HG03432 (cell line): ENCODE measurements around the gene TRNAU1AP.
"Not testable (repeated sequence)": the region's sequence is repeated elsewhere in the genome, so short reads cannot be mapped to it uniquely, and the experiment has no call there.

ENCODE experiments used
- ATAC-seq: cut with Tn5 transposase; IDR thresholded peaks from one replicate; pipeline ENCODE4 v1.9.1; 2021; ENCODE audit warnings: mild to moderate bottlenecking, moderate library complexity; ENCODE audit not compliant: unreplicated experiment

The TRNAU1AP gene

GRCh38 chr1:28521502-28522164 is 31.3 kb upstream of the TRNAU1AP start:
- no peak for ATAC-seq

DNA sequence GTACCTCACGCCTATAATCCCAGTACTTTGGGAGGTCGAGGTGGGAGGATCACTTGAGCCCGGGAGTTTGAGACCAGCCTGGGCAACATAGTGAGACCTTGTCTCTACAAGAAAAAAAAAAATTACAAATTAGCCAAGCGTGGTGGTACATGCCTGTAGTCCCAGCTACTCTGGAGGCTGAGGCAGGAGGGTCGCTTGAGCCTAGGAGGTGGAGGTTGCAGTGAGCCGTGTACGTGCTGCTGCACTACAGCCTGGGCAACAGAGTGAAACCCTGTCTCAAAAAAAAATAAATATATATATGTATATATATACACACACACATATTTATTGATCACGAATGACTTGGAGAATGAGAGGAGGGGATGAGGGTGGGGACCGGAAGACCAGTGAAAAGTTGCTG is 30.3 kb upstream of the TRNAU1AP start:
- ATAC-seq, result not testable (repeated sequence)

DNA sequence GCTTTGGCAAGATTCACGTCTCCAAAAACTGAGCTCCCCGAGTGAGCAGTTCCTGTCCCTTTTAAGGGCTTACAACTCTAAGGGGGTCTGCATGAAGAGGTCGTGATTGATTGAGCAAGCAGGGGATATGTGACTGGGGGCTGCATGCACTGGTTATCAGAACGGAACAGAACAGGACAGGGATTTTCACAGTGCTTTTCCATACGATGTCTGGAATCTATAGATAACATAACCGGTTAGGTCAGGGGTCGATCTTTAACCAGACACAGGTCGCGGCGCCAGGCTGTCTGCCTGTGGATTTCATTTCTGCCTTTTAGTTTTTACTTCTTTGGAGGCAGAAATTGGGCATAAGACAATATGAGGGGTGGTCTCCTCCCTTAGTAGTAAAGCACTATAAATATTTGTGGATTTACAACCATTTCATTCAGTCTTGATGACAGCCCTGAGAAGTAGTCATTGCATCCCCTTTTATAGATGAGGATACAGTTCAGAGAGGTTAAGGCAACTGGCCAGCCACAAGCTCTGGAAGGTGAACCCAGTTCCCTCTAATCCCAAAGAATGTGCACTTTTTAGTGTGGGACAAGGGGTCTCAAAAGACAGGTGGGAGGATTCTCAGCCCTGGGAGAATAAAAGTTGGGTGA is 27.8 kb upstream of the TRNAU1AP start:
- ATAC-seq, result not testable (repeated sequence)

GRCh38 chr1:28526886-28527285 is 26.0 kb upstream of the TRNAU1AP start:
- no peak for ATAC-seq

- no peak for ATAC-seq
Measured at GRCh38 chr1:28530456-28530855, 22.4 kb upstream of the TRNAU1AP start.

GRCh38 chr1:28534671-28535070 is 18.2 kb upstream of the TRNAU1AP start:
- ATAC-seq, result no peak

DNA sequence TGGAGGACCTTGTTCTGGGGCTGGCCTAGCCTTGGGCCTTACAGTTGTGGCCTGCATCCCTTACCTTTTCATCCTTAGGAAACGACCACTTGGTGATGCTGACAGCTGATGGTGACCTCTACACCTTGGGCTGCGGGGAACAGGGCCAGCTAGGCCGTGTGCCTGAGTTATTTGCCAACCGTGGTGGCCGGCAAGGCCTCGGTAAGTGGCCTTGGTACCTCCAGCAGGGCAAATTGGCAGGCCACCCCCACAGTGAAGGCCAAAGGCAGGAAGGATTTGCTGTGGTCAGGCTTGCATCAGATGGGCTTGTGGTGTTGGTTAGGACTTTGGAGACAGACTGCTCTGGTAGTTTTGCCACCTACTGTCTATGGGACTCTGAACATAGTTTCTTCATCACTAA is 17.7 kb upstream of the TRNAU1AP start:
- no peak for ATAC-seq

DNA sequence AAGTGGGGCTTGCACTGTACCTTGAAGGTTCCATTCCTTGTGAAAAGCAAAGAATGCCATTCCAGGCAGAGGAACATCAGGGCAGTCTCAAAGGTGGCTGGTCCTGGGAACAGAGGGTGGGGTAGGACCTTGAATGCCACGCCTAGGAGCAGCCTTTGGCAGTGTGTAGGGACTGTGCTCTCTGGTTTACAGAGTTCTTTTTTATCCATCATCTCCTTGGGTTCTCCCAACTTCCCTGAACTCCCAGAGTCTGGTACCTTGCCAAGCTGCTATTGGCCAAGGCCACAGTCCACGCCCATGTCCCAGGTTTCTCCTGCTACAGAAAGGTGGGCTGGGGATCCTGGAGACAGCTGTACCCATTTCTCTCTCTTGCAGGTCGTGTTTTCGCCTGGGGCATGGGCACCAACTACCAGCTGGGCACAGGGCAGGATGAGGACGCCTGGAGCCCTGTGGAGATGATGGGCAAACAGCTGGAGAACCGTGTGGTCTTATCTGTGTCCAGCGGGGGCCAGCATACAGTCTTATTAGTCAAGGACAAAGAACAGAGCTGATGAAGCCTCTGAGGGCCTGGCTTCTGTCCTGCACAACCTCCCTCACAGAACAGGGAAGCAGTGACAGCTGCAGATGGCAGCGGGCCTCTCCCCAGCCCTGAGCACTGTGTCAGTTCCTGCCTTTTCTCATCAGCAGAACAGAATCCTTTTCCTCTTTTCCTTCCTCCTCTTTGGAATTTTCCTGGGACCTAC is 15.3 kb upstream of the TRNAU1AP start:
- no peak for ATAC-seq

- no peak for ATAC-seq
Measured at GRCh38 chr1:28538286-28538685, 14.6 kb upstream of the TRNAU1AP start.

- no peak for ATAC-seq
Measured at GRCh38 chr1:28540651-28541050, 12.2 kb upstream of the TRNAU1AP start.

DNA sequence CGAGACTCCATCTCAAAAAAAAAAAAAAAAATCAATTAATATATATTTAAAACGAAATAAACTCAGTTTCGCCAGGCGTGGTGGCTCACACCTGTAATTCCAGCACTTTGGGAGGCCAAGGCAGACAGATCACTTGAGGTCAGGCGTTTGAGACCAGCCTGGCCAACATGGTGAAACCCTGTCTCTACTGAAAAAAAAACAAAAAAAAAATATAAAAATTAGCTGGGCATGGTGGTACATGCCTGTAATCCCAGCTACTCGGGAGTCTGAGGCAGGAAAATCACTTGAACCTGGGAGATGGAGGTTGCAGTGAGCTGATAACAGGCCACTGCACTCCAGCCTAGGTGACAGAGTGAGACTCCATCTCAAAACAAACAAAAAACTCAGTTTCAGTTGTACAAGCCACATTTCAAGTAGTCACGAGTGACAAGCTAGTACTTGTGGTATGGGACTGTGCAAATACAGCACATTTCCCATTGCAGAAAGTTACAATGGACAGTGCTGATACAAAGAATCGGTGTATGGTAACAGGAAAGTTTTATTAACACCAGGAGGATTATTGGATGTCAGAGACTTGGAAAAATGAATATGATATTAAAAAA is 11.4 kb upstream of the TRNAU1AP start:
- ATAC-seq, result not testable (repeated sequence)

- ATAC-seq, result no peak
Measured at GRCh38 chr1:28545246-28545628, 7.6 kb upstream of the TRNAU1AP start.

DNA sequence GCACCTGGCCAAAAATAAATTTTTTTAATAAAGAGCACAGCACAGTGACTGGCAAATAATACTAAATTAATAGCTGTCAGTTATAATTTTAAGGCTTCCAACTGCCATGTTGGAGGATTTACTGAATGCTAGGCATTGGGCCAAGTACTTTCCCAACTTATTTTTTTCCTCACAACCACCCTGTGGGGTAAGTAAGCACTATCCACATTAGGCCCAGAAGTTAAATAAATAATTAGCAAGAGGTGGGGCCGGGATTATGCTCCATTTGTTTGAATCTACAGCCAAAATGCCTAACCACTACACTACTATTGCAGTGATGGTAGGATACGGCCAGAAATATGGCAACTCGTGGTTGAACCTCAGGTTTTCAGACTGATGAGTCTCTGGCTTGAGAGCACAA is 4.6 kb upstream of the TRNAU1AP start:
- ATAC-seq, result no peak

DNA sequence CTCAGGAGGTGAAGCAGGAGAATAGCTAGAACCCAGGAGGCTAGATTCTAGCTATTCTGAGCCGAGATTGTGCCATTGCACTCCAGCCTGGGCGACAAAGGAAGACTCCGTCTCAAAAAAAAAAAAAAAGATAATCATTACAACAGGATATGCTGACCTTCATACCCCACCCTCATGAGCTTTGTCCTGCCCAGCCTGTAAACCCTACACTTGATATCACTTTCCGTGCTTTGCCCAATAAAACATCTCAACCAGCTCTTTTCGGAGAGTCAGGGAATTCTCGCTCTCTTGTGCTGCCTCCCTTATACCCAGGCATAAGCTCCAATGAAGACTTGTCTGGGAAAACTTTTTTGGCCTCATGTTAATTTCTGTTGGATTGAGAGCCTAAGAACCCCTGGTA is 1.5 kb upstream of the TRNAU1AP start:
- ATAC-seq, result no peak

- no peak for ATAC-seq
Measured at GRCh38 chr1:28560886-28561285, 8.0 kb downstream of the TRNAU1AP start.

DNA sequence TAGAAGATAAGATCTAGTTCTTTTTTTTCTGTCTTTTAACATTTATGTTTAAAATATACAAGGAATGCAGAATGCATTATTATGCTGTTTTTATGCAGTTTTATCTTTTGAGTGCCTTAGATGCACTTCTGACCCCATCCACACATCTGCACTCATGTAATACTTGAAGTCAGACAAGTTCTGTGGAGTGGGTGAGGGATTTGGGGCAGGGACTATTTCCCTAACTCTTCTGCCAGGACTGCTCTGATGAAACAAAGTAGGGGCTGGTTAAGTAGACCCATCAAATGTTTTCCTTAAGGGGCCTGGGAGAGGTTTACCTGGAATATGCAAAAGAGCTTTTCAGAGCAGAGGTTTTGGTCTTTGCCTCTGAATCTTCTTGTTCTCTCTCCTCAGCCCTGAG is 11.4 kb downstream of the TRNAU1AP start:
- no peak for ATAC-seq

DNA sequence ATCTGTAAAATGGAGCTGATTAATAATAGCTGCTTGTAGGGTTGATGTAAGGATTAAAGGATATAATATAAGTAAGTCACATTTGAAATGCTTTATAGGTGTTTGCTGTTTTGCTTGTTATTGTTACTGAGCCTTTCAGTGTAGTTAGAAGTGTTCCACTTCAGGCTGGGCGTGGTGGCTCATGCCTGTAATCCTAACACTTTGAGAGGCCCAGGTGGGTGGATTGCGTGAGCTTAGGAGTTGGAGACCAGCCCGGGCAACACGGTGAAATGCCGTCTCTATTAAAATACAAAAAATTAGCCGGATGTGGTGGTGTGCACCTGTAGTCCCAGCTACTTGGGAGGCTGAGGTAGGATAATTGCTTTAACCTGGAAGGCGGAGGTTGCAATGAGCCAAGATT is 12.2 kb downstream of the TRNAU1AP start:
- no peak for ATAC-seq

DNA sequence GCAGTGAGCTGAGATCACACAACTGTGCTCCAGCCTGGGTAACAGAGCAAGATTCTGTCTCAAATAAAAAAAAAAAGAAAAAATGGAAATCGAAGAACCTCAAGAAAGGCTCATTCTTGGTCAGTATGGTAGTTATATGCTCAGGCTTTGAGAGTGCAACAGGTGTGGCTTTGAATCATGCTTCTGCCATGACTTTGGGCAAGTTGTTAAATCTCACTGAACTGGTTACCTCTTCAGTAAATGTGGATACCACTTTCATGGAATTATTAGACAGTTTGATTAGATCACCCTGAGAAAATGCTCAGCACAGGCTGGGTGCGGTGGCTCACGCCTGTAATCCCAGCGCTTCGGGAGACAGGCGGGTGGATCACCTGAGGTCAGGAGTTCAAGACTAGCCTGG is 12.8 kb downstream of the TRNAU1AP start:
- no peak for ATAC-seq

GRCh38 chr1:28566931-28567330 is 14.0 kb downstream of the TRNAU1AP start:
- ATAC-seq, result no peak

DNA sequence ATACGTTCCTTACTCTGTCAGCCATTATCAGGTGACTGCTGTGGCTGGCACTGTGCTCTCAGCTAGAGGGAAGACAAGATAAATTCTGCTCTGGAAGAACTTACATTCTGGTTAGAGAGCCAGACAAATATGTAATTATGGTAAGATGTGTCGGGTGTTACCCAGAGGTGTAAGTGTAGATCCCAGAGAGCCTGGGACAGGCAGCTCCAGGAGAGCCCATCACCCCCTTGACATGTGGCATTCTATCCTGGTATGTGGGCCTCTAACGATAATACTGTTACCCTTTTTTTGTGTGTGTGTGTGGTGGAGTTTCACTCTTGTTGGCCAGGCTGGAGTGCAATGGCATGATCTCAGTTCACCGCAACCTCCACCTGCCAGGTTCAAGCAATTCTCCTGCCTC is 19.0 kb downstream of the TRNAU1AP start:
- no peak for ATAC-seq

DNA sequence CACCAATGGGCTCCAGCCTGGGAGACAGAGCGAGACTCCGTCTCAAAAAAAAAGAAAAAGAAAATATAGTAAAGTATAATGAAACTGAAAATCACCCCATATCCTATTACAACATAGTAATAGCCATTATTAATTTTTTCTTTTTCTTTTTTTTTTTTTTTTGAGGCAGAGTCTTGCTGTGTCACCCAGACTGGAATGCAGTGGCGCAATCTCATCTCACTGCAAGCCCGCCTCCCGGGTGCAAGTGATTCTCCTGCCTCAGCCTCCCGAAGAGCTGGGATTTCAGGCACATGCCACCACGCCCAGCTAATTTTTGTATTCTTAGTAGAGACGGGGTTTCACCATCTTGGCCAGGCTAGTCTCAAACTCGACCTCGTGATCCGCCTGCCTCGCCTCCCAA is 20.0 kb downstream of the TRNAU1AP start:
- not testable (repeated sequence) for ATAC-seq

GRCh38 chr1:28573564-28573963 is 20.7 kb downstream of the TRNAU1AP start:
- ATAC-seq, result no peak
